ELR (cell line): ENCODE results near the gene DNMBP.
"Not testable (repeated sequence)": the region's sequence is repeated elsewhere in the genome, so short reads cannot be mapped to it uniquely, and the experiment has no call there.

Source experiments
- DNase-seq: peaks from one replicate; pipeline ENCODE4 v3.0.0-alpha.2; 2015; ENCODE audit warnings: low read depth

Gene DNMBP

DNA sequence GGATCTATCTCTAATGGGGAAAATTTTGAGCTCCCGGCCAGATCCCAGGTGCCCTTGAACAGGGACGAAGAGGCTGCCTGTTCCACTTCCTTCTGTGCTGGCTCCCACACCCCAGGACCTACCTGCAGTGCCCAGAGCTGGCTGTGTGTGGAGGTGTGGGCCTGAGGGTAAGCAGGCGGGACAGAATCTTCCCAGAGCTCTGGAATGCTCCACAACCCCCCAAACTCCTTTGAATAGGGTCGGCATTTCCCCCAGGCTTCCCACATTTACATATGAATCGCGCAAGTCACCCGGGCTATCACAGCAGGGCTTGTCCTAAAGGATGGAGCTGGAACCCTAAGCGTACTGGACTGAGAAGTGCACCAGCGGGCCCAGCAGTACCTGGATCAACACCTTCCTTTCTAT lies 95.9 kb downstream of the DNMBP start:
- DNase-seq, result no peak

DNA sequence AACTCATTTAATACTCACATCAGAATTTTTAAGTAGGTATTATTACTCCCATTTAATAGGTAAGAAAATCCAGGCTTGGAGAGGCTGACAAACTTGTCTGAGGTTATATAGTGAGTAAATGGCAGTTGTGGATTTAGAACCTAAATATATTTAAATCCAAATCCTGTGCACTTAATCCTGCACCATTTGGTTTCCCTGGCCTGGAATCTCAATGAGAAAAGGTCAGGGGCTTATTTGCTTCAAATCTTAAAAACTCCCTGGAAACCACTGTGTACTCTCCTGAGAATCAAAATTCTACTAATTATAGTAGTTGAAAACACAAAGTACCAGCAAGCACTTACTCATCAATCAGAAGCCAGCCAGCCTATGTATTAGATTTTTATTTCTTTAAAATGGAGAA lies 97.7 kb downstream of the DNMBP start:
- DNase-seq, result no peak

DNA sequence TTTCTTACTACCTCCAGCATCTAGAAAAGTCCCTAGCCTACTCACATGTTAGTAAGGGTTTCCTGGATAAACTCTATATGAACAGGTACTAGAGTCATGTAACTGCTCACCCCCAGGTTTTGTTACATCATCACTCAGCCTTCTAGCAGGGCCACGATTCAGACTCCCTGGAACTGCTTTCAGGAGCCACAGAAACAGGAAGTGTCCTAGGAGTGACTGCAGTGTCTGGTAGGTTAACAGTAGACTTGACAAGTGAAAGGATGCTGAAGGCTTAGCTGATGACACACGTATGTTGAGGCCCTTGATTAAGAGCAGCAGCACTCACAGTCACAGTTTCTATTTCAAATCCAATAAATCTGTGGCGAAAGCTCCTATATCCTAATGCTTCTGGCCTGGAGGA lies 101.2 kb downstream of the DNMBP start:
- DNase-seq, result peak; percentile 71

DNA sequence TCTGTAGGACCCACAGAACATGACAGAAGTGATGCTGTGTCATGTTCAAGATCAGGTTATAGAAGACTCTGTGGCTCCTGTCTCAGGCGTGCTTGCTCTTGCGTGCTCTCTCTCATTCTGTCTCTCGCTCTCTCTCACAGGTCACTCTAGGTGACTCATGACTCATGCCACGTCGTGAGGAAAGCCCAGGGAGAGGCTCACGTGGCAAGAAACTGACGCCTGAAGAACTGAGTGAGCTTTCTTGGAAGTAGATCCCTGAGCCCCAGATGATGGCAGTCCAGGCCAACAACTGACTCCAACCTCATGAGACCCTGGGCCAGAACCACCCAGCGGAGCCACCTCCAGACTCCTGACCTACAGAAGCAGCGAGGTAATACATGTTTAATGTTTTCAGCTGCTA lies 103.3 kb downstream of the DNMBP start:
- peak; percentile 97 for DNase-seq

DNA sequence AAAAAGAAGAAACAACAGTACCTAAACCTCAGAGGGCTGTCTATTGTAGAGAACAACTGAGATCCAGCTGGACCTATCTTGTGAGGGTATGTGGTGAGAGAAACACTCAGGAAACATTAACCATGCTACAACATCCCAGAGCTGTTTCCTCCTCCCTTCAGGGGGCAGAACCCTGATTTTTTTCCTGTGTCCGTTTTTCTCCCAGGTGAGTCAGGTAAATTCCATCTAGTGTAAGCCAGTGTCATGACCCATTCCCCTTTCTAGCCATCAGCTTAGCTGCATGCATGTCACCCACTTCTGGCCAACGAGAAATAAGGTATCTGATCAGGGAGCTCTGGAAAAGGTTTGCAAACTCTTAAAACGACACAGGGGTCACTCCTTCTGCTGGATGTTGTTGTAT lies 103.8 kb downstream of the DNMBP start:
- DNase-seq, result no peak

DNA sequence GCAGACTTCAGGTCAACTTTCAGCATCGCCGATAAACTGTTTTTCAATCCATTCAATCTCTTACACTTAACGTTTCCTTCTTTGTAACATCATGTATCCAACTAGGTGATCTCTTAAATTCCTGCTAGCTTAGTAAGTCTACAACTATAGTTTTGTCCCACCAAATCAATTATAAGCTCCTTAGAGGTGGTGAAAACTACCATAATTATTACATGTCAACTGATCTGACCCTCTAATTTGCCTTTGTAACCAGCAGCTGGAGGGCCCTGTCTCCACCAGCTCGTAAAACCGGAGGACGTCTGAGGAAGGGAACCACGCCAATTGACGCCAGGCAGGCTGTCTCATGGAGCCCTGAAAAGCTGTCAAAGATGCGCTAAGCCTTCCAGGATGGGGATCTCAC lies 113.9 kb downstream of the DNMBP start:
- no peak for DNase-seq

DNA sequence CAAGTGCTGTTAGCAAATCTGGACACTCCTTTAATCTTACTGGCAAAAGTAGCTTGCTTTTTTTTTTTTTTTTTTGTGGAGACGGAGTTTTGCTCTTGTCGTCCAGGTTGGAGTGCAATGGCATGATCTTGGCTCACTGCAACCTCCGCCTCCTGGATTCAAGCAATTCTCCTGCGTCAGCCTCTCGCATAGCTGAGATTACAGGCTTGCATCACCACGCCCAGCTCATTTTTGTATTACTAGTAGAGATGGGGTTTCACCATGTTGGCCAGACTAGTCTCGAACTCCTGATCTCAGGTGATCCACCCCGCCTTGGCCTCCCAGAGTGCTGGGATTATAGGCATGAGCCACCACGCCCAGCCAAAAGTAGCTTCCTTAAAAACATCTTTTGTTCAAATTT lies 114.7 kb downstream of the DNMBP start:
- DNase-seq, result not testable (repeated sequence)

DNA sequence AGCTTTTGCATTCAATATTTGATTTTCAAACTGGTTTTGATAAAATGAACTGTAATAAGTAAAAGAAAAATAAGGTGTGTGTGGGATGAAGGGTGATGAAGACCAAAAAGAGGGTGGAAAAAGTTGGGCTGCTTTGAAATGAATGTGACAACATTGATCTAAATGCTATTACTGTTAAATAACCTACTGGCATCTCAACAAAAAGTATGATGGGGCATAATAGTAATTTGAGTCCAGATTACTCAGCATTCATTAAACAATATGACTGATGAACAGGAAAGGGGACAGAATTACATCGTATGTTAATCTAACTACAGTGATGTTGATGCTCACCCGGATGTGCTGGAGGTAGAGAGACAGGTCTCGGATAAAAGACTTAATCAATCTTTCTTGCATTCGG lies 115.1 kb downstream of the DNMBP start:
- DNase-seq, result no peak

DNA sequence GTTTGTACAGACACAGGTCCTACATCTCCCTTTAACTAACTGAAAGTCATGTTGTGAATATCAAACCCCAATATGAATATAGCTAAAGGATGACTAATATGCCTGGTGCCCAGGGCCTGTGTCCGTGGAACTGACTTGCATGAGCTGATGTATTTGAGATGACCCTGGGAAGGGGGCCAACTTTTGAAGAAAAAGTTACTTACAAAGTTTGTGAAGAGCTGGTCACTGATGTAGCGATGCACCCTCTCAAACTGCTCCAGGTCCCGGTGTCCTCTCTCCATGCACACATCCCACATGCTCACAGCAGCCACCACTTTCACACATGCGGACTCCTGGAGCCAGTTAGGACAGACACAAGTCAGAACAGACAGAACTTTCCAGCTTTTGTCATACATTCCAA lies 121.1 kb downstream of the DNMBP start:
- peak; percentile 55 for DNase-seq

DNA sequence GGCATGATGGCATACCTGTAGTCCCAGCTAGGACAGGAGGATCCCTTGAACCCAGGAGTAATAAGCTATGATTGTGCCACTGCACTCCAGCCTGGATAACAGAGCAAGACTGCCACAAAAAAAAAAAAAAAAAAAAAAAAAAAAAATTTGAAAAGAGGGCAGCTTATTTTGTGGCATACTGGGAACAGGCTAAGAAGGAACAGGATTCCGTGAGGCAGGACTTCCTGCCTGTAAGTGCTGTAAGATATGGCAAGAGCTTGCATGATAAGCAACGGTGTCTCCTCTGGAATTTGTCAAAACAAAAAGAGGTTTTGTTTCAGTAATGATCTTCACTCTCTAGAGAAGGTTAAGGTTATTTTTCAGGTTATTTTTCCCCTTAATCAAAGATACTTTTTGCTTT lies 126.2 kb downstream of the DNMBP start:
- no peak for DNase-seq

DNA sequence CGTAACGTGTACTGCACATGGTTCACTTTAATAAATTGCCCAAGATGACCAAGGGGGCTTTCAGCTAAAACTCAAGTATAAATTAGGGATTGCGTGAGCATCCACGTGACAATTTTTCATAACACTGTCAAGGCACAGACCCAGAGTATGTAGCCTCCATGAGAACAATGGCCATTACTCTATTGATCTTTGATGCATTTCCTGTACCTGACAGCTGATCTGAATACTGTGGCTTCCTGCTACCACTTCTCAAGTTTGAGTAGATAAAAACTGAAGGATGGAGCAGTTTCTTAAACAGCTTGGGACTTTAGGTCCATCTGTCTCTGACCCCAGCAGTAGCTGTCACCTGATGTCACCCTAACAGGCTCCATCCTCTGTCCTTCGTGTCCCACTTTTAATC lies 128.4 kb downstream of the DNMBP start:
- no peak for DNase-seq

DNA sequence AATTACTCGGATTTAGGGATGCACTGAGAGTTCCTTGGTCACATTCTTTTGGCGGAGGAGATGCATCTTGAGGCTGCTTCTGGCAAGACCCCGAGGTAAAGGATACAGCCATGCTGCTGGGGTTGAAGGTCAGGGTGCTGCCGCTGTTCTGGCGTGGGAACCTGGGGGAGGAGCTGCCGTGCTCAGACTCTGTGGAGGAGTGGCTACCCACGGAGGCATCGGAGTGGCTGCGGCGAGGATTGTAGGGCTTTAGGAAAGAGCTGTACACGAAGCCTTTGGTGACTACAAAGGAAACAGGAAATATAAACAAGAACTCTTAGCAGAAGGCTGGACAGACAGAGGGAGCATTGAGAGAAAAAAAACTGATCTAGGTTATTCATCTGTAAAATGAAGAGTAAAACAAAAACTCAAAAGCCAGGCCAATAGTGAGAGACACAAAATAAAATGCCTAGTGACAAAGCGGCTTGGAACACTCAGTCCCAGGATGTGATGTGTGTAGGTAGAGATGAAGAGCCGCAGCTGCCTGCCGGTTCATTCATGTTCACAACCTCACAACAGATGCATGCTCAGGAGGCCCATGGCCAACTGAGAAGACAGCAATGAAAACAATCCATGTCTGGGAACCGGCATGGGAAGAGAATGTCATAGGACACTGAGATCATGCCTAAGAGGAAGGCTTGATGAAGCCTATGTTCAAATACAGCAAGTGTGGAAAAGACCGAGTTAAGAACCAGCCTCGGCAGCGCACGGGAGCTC lies 129.5 kb downstream of the DNMBP start:
- DNase-seq, result no peak

DNA sequence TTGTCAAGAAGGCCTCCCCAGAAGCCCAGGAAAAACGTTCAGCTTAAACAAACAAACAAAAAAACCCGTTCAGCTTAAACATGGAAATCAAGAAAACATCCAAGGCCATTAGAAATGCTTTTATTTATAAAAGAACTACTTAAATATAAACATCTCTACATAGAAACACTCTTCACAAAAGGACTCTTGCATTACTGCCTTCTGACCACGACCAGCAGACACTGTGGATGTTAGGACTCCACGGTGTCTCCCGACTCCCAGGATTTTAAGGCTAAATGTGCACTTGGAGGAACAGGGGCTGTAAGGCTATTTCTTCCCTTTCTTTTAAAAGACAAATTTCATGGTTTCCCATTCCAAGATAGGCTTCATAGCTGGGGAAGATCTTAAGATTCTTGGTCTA lies 134.3 kb downstream of the DNMBP start:
- DNase-seq, result no peak

DNA sequence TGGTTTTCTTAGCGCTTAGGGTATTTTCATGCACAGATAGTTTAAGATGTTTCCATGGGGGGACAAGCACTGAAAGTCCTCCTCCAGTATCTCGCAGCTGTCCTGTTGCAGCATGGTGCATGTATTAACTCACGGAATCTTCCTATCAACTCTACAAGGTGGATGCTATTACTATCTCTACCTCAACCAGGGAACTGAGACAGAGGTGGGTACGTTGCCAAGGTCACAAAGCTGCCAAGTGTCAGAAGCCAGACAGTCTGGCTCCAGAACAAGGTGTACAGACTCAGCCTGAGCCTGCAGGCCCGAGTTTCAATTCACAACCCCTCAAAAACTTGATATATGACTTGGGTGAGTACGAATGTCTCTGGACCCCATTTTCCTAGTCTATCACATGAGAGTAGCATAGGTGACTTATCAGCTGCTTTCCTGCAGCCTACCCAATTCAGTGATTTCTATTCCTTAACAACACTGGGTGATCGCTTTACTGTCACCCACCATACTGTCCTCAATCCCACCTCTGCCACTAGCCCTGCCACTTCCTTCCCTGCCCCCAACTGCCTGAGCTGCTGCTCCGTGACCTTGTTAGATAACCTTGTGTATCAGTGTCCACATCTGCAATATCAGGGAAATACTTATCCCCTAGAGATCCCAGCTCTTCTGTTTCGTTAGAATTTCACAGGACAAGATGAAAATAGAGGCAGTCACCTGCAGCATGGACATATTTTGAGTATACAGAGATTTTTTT lies 135.2 kb downstream of the DNMBP start:
- DNase-seq, result no peak

DNA sequence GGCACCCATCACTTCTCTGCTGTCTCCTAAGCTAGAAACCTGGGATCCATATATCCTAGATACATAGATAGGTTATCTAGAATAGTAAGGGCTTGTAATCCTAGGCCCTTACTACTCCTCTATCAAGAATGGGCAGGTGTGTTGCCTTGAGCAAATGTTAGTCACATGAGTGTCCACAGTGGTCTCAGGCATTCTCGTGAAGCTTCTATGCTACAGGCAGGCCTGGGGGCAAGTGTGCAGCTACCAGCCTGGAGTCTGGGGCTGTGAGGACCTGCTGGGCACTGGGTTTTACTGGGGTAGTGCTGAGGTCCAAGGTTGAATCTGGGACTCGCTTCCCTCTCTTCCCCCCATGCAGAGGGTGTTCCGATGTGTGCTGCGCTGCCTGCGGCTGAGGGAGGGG lies 135.9 kb downstream of the DNMBP start:
- DNase-seq, result no peak

DNA sequence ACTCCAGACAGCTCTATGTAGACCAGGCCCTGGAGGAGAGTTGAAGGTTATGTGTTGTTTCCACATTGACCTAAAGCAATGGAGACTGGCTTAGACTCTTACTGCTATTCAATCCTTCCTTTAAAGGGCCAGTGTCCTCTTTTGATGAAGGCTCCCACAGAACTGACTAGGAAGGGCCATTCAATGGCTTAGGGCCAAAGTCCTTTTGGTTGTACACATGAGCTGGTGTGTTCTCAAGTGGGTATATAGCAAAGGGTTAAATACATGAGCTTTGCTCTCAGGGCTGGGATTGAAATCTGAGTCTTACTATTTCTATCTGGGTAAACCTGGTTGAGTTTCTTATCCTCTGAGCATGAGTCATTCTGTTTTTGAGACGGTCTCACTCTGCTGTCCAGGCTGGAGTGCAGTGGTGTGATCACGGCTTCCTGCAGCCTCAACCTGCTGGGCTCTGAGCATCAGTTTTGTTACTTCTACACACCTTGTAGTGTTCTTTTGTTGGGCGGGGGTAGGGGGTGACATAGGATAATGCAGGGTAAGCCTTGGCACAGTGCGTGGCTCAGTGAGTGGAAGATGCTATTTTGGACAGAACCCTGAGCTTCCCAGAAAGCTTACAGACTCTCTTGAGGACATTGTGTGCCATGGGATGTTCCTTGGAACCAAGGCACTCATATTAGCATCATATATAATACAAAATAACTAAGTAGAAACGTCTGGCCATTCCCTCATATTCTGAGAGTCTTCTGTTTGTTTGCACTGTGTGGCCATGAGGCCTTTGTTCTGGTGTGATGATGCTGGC lies 137.2 kb downstream of the DNMBP start:
- peak; percentile 54 for DNase-seq

DNA sequence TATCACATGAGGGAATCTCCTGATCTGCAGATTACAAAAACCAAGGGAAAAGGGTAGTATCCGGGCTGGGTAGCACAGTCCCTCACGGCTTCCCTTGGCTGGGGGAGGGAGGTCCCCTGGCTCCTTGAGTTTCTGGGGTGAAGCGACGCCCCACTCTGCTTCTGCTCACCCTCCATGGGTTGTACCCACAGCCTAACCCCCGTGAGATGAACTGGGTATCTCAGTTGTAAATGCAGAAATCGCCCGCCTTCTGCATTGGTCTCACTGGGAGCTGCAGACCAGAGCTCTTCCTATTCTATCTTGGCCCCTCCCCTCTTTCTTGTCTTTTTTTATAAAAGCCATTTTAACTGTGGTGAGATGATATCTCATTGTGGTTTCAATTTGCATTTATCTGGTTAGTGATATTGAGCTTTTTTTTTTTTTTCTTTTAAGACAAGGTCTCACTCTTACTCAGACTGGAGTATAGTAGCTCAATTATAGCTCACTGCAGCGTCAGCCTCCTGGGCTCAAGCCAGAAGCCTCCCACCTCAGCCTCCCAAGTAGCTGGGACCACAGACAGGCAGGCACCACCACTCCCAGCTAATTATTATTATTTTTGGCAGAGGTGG lies 139.5 kb downstream of the DNMBP start:
- DNase-seq, result peak; percentile 49

DNA sequence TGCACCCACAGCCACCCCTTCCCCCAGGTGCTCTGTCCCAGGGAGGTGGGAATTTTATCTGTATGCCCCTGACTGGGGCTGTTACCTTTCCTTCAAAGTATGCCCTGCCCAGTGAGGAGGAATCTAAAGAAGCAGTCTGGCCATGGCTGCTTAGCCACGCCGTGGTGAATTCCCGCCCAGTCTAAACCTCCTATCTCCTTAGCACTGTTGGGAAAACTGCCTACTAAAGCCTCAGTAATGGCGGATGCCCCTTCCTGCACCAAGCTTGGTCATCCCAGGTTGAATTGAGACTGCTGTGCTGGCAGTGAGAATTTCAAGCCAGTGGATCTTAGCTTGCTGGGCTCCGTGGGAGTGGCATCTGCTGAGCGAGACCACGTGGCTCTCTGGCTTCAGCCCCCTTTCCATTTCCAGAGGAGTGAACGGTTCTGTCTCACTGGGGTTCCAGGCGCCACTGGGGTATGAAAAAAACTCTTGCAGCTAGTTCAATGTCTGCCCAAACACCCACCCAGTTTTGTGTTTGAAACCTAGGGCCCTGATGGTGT lies 140.1 kb downstream of the DNMBP start:
- DNase-seq, result no peak

DNA sequence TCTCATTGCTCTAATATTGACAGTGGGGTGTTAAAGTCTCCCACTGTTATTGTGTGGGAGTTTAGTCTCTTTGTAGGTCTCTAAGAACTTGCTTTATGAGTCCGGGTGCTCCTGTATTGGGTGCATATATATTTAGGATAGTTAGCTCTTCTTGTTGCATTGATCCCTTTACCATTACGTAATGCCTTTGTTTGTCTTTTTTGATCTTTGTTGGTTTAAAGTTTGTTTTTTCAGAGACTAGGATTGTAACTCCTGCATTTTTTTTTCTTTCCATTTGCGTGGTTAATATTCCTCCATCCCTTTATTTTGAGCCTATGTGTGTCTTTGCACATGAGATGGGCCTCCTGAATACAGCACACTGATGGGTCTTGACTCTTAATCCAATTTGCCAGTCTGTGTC lies 142.5 kb downstream of the DNMBP start:
- DNase-seq, result not testable (repeated sequence)

DNA sequence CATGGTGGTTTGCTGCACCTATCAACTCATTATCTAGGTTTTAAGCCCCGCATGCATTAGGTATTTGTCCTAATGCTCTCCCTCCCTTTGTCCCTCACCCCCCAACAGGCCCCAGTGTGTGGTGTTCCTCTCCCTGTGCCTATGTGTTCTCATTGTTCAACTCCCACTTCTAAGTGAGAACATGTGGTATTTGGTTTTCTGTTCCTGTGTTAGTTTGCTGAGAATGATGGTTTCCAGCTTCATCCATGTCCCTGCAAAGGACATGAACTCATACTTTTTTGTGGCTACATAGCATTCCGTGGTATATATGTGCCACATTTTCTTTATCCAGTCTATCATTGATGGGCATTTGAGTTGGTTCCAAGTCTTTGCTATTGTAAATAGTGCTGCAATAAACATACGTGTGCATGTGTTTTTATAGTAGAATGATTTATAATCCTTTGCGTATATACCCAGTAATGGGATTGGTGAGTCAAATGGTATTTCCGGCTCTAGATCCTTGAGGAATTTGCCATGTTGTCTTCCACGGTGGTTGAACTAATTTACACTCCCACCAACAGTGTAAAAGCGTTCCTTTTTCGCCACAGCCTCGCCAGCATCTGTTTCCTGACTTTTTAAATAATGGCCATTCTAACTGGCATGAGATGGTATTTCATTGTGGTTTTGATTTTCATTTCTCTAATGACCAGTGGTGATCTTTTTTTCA lies 146.1 kb downstream of the DNMBP start:
- peak; percentile 82 for DNase-seq

DNA sequence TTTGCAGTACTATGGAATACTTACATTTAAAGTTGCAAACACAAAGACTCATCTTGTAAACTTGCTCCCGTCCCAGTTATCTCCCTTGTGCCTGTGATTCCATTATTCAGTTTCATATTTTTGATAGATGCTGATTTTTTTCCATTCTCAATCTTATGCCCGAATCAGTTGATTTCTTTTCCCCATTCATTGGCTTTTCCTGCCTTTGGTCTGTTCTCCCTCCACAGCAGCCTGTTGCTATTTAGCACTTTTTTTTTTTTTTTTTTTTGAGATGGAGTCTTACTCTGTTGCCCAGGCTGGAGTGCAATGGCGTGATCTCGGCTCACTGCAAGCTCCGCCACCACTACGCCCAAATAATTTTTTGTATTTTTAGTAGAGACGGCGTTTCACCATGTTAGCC lies 149.3 kb downstream of the DNMBP start:
- DNase-seq, result no peak

DNA sequence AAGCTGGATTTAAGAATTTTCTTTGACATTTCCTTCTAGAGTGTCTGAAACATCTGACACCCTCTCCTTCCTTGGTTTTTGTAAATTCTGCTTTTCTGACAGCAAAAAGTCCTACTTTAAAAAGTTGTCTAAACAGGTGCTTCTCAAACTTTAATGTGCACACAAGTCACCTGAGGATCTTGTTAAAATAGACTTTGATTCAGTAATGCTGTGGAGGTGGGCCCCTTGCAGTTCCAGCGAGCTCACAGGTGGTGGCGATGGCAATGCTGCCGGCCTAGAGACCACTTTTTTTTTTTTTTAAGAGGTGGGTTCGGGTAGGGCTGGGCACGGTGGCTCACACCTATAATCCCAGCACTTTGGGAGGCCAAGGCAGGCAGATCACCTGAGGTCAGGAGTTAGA lies 150.2 kb downstream of the DNMBP start:
- peak; percentile 44 for DNase-seq
